Smooth muscle cell (in vitro differentiated cells): Measurements from ENCODE around the gene PTPRN2. TPM values are rescaled to one million over a fixed set of nuclear protein-coding genes. Genes with fewer than 3 reads are reported as not detected.

ENCODE experiments used
- DNase-seq: peaks from one replicate; lab custom pipeline; 2025; ENCODE audit not compliant: unreplicated experiment; lab: John Stamatoyannopoulos, UW
- H2AFZ ChIP-seq: fragments of 200-600 bp; sonication (generic); 2 replicates; pipeline ENCODE4 v1.6.0; 2016; ENCODE audit warnings: antibody characterized with exemption, low read depth, mild to moderate bottlenecking
- H3F3A ChIP-seq: fragments of 200-600 bp; sonication (generic); 2 replicates; pipeline ENCODE4 v1.6.0; 2017; ENCODE audit warnings: antibody characterized with exemption, low read depth
- H3K27ac ChIP-seq: fragments of 200-600 bp; sonication (generic); 2 replicates; pipeline ENCODE4 v1.5.1; 2016; ENCODE audit warnings: low read depth, mild to moderate bottlenecking
- H3K27me3 ChIP-seq: fragments of 200-600 bp; sonication (generic); 2 replicates; pipeline ENCODE4 v1.6.1; 2016; ENCODE audit warnings: low read depth, mild to moderate bottlenecking
- H3K36me3 ChIP-seq: fragments of 200-600 bp; sonication (generic); 2 replicates; pipeline ENCODE4 v1.5.1; 2016; ENCODE audit warnings: low read depth
- H3K4me1 ChIP-seq: fragments of 200-600 bp; sonication (generic); 2 replicates; pipeline ENCODE4 v1.5.1; 2016; ENCODE audit warnings: low read depth
- H3K4me2 ChIP-seq: fragments of 200-600 bp; sonication (generic); 2 replicates; pipeline ENCODE4 v1.6.0; 2016; ENCODE audit warnings: mild to moderate bottlenecking
- H3K4me3 ChIP-seq: fragments of 200-600 bp; sonication (generic); 2 replicates; pipeline ENCODE4 v1.5.1; 2016; ENCODE audit warnings: mild to moderate bottlenecking
- H3K79me2 ChIP-seq: fragments of 200-600 bp; sonication (generic); 2 replicates; pipeline ENCODE4 v1.6.0; 2016; ENCODE audit warnings: low read depth, mild to moderate bottlenecking
- H3K9ac ChIP-seq: fragments of 200-600 bp; sonication (generic); 2 replicates; pipeline ENCODE4 v1.6.0; 2016; ENCODE audit warnings: low read depth
- H3K9me3 ChIP-seq: fragments of 200-600 bp; sonication (generic); replicated peaks from 2 replicates; pipeline ENCODE4 v1.5.1; 2016; ENCODE audit warnings: low read depth
- H4K20me1 ChIP-seq: fragments of 200-600 bp; sonication (generic); 2 replicates; pipeline ENCODE4 v1.6.0; 2016; ENCODE audit warnings: low read depth
- WGBS: methylation state at CpG from one replicate; pipeline ENCODE4 v1.1.7; 2016; ENCODE audit warnings: low lambda C conversion rate; 5-methylcytosine and 5-hydroxymethylcytosine counted together
- polyA plus RNA-seq: library from polyadenylated mRNA; unstranded; fragments of >200 nt; fragmentation: Nextera tagmentation; extraction: Ambion mirVana; gene quantifications from 2 replicates; pipeline ENCODE4 v1.2.1, GENCODE V29; 2016
- total RNA-seq: library from RNA; depleted of rRNA; stranded (reverse); fragments of >200 nt; gene quantifications from 2 replicates; pipeline ENCODE4 v1.2.3, GENCODE V29; 2014
- TF ChIP-seq, protein P1 (sequence below): fragments of 200-600 bp; sonication (generic); IDR thresholded peaks from 2 replicates; pipeline ENCODE4 v1.5.1; 2017; ENCODE audit warnings: borderline replicate concordance, mild to moderate bottlenecking, antibody characterized with exemption; ENCODE audit not compliant: insufficient read depth, poor library complexity, severe bottlenecking

Gene PTPRN2
- total and polyA plus RNA-seq, 2 experiments from 2014 or later, result 0.09 to 0.87 TPM

DNA sequence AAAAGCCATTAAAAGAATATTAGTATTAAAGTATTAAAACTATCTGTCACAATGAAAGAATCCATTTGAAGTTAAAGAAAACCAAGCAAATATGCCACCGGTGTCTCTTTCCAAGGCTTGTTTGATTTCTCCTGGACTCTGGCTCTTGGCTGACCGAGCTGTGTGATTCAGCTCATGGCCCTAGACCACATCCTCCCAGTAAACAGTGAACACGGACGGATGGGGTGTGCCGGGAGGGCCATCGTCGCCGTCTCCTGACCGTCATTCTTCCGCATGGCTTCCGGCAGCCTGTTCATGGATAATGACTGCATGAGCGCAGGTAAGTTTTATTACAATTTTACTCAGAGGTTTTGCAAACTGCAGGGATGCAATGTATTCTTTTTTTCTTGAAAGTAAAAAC lies 1032.3 kb downstream of the PTPRN2 start:
- WGBS, result 86% methylated on average over 12 of the region's 12 CpGs
- Histone ChIP-seq H3K27me3 (no peaks in the 10 kb centered on the region), H3K4me1 (no peaks in the 10 kb centered on the region), H3K9me3 (no peaks in the 10 kb centered on the region), H4K20me1 (no peaks in the 10 kb centered on the region), H3K79me2 (no peaks in the 10 kb centered on the region), H3K9ac (no peak overlapping the region), H3K4me2 (no peak overlapping the region), H3K4me3 (no peak overlapping the region), H3F3A (no peaks in the 10 kb centered on the region), H3K36me3 (no peaks in the 10 kb centered on the region), H2AFZ (no peak overlapping the region), H3K27ac (no peak overlapping the region)
- no peak for DNase-seq
- TF ChIP-seq, protein P1, sequence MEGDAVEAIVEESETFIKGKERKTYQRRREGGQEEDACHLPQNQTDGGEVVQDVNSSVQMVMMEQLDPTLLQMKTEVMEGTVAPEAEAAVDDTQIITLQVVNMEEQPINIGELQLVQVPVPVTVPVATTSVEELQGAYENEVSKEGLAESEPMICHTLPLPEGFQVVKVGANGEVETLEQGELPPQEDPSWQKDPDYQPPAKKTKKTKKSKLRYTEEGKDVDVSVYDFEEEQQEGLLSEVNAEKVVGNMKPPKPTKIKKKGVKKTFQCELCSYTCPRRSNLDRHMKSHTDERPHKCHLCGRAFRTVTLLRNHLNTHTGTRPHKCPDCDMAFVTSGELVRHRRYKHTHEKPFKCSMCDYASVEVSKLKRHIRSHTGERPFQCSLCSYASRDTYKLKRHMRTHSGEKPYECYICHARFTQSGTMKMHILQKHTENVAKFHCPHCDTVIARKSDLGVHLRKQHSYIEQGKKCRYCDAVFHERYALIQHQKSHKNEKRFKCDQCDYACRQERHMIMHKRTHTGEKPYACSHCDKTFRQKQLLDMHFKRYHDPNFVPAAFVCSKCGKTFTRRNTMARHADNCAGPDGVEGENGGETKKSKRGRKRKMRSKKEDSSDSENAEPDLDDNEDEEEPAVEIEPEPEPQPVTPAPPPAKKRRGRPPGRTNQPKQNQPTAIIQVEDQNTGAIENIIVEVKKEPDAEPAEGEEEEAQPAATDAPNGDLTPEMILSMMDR, result no peak

DNA sequence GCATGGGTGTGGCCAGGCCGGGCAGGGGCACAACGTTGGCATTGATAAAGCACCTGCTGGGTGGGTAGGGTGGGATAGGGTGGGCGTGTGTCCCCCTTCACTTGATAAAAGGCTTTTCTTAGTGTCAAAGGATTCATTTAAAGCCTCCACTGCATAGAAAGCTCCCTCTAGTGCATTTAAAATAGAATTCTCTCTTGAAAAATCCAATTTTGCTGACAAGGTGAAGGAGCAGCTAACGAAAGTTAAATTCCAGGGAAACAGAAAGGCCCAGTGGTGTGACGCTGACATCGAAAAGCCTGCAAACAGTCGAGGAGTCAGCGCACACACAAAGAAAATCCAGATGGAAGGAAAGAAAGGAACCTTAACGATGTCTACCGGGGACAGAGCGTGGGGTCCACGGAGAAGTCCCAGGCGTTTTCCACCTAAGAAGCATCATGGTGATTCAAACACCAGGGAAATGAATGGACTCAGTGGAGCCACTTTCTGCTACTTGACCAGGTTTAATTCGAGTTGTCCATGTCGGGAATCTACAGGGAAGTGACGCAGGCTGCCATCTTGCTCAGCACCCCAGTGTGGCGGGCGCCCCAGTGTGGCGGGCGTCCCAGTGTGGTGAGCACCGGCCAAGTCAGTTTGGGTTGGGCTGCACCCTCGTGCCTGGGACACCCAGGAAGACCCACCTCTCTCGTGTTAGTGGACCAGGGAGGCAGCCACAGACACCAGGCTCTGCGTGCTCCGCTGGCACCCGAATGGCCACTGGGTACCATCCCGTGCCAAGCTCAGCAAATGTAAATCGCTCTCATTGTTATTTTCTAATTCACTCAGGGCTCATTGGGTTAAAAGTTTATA lies 1033.0 kb downstream of the PTPRN2 start:
- H3K9me3 ChIP-seq, result no peaks in the 10 kb centered on the region
- H3K79me2 ChIP-seq, result no peaks in the 10 kb centered on the region
- no peak overlapping the region for H2AFZ ChIP-seq
- H3K4me1 ChIP-seq, result no peaks in the 10 kb centered on the region
- no peak overlapping the region for H3K4me2 ChIP-seq
- no peak overlapping the region for H3K4me3 ChIP-seq
- WGBS, result 86% methylated on average over 28 of the region's 28 CpGs
- no peak overlapping the region for H3K9ac ChIP-seq
- no peaks in the 10 kb centered on the region for H3F3A ChIP-seq
- H3K27me3 ChIP-seq, result no peaks in the 10 kb centered on the region
- TF ChIP-seq, protein P1, result no peak
- H3K27ac ChIP-seq, result no peak overlapping the region
- no peaks in the 10 kb centered on the region for H3K36me3 ChIP-seq
- no peak for DNase-seq
- H4K20me1 ChIP-seq, result no peaks in the 10 kb centered on the region

DNA sequence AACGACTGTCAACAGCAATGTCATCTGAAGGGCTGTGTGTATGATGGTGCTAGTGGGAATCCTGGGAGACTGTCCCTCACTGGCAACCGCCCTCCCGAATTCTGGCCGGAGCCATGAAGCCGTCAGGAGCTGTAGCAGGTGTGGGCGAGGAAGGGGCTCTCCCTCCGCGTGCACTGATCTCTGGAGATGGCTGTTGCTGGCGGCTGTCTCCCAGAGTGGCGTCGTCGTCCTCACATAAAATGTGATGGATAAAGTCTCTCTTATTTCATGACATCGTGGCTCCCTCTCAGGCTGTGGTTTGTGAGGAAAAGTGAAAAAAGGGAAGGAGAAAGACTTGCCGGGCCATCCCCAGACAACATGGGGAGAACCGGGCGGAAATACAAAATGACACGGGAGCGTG lies 1034.4 kb downstream of the PTPRN2 start:
- no peak overlapping the region for H2AFZ ChIP-seq
- TF ChIP-seq, protein P1, result no peak
- H4K20me1 ChIP-seq, result no peaks in the 10 kb centered on the region
- H3K9me3 ChIP-seq, result no peaks in the 10 kb centered on the region
- no peaks in the 10 kb centered on the region for H3K4me1 ChIP-seq
- DNase-seq, result no peak
- 87% methylated on average over 18 of the region's 18 CpGs for WGBS
- H3K27ac ChIP-seq, result no peak overlapping the region
- no peak overlapping the region for H3K4me2 ChIP-seq
- H3K79me2 ChIP-seq, result no peaks in the 10 kb centered on the region
- H3K4me3 ChIP-seq, result no peak overlapping the region
- no peak overlapping the region for H3K9ac ChIP-seq
- no peaks in the 10 kb centered on the region for H3K36me3 ChIP-seq
- no peaks in the 10 kb centered on the region for H3K27me3 ChIP-seq
- no peaks in the 10 kb centered on the region for H3F3A ChIP-seq
